Lower leg skin (tissue), 4 donors: ENCODE measurements around the gene NR2F1. TPM values are rescaled to one million over a fixed set of nuclear protein-coding genes. Genes with fewer than 3 reads are reported as not detected.

ENCODE experiments used
- DNase-seq, 2 donors: peaks; one replicate each; pipeline ENCODE4 v3.0.0-alpha.2; 2019; ENCODE audit warnings: low spot score in 2 of 2
- H3K4me3 ChIP-seq: fragments of 200-600 bp; sonication (generic); 2 replicates; pipeline ENCODE4 v1.5.1; 2017; ENCODE audit warnings: mild to moderate bottlenecking, low read depth; ENCODE audit not compliant: poor library complexity, severe bottlenecking
- CTCF ChIP-seq, 3 donors: fragments of 450-650 bp; IDR thresholded peaks; one replicate each; pipeline ENCODE4 v1.5.1; 2016; ENCODE audit warnings: antibody characterized with exemption in 3 of 3, mild to moderate bottlenecking in 3 of 3, moderate library complexity in 2 of 3
- POLR2A ChIP-seq, 2 donors: fragments of 450-650 bp; IDR thresholded peaks; one replicate each; pipeline ENCODE4 v1.6.1; 2016 to 2017; ENCODE audit warnings: antibody characterized with exemption in 2 of 2, mild to moderate bottlenecking in 1 of 2, moderate library complexity in 1 of 2
- WGBS, 2 donors: methylation state at CpG; one replicate each; pipeline ENCODE4 v1.1.5; 2018; 5-methylcytosine and 5-hydroxymethylcytosine counted together
- intact Hi-C: fragments of 100-400 bp; cut with DNase I; formaldehyde crosslinking; loops from one replicate; pipeline ENCODE4 v1.15.0; 2023; ENCODE audit warnings: low total_unique reads
- total RNA-seq, 4 donors: library from RNA; depleted of rRNA; stranded (reverse); fragments of >200 nt; gene quantifications; one replicate each; pipeline ENCODE4 v1.1.0, GENCODE V29; 2016

NR2F1 gene
- total RNA-seq, 4 donors from 2014 or later: 0.72 to 5.9 (median 2.7) TPM

- 20 to 22% methylated on average over 13 of the region's 13 CpGs for WGBS, 2 donors
- intact Hi-C loops: loop anchor here (10.0 kb wide), 1 partner anchor 329 kb away; no protein-coding TSS in a partner anchor
- TF ChIP-seq CTCF (IDR thresholded peaks at IDR 0.05): no peak
- TF ChIP-seq POLR2A (IDR thresholded peaks at IDR 0.05): no peak
- no peak for DNase-seq
- no peak overlapping the region for H3K4me3 ChIP-seq
These were observed 2.9 kb downstream of the NR2F1 start for GRCh38 chr5:93585767-93586385.

- H3K4me3 ChIP-seq: no peak overlapping the region
- WGBS, 2 donors: 65 to 68% methylated on average over 11 of the region's 11 CpGs
- intact Hi-C loops: loop anchor here (10.0 kb wide), 1 partner anchor 328 kb away; no protein-coding TSS in a partner anchor
These were observed 3.9 kb downstream of the NR2F1 start for GRCh38 chr5:93586736-93587596.

GRCh38 chr5:93587597-93588351 is 4.8 kb downstream of the NR2F1 start:
- no peak overlapping the region for H3K4me3 ChIP-seq

More at GRCh38 chr5:93586736-93587596, 3.9 kb downstream of the NR2F1 start:
- DNase-seq: no peak
- no peak for TF ChIP-seq POLR2A (IDR thresholded peaks at IDR 0.05)
- TF ChIP-seq CTCF (IDR thresholded peaks at IDR 0.05): no peak

GRCh38 chr5:93588352-93589151 is 5.5 kb downstream of the NR2F1 start:
- 53 to 76% methylated on average over 27 to 50 of the region's 78 CpGs for WGBS, 2 donors
- intact Hi-C loops: loop anchor here (10.0 kb wide), 1 partner anchor 326 kb away; no protein-coding TSS in a partner anchor
- no peak for DNase-seq

More at GRCh38 chr5:93587597-93588351, 4.8 kb downstream of the NR2F1 start:
- TF ChIP-seq CTCF (IDR thresholded peaks at IDR 0.05): no peak
- TF ChIP-seq POLR2A (IDR thresholded peaks at IDR 0.05): no peak
- no peak for DNase-seq
- intact Hi-C loops: loop anchor here (10.0 kb wide), 1 partner anchor 327 kb away; no protein-coding TSS in a partner anchor
- 59% methylated on average over 49 to 56 of the region's 59 CpGs for WGBS, 2 donors

More at GRCh38 chr5:93588352-93589151, 5.5 kb downstream of the NR2F1 start:
- TF ChIP-seq CTCF (IDR thresholded peaks at IDR 0.05) (no peak), POLR2A (IDR thresholded peaks at IDR 0.05) (no peak)
- no peak overlapping the region for H3K4me3 ChIP-seq
